Peyer's patch (tissue), 4 donors: ENCODE measurements around the gene NCOA7. TPM values are rescaled to one million over a fixed set of nuclear protein-coding genes. Genes with fewer than 3 reads are reported as not detected.
A peak's percentile ranks its signal among the peaks of the same experiment; 100 is the strongest.

ENCODE experiments used
- DNase-seq, 3 donors: peaks; one replicate each; pipeline ENCODE4 v3.0.0-alpha.2; 2017 to 2019
- H3K27ac ChIP-seq, 4 donors: fragments of 200-600 bp; sonication (generic); one replicate each; pipeline ENCODE4 v1.5.1; 2016 to 2019
- H3K27me3 ChIP-seq, 2 donors: fragments of 200-600 bp; sonication (generic); one replicate each; pipeline ENCODE4 v1.5.1; 2019
- H3K36me3 ChIP-seq, 3 donors: fragments of 200-600 bp; sonication (generic); one replicate each; pipeline ENCODE4 v1.5.1; 2016 to 2019
- H3K4me1 ChIP-seq, 4 donors: fragments of 200-600 bp; sonication (generic); one replicate each; pipeline ENCODE4 v1.5.1; 2016 to 2019
- H3K4me3 ChIP-seq, 4 donors: fragments of 200-600 bp; sonication (generic); 1 replicate in 3 of 4; 2 replicates in 1 of 4; pipeline ENCODE4 v1.5.1; 2016 to 2019; ENCODE audit warnings: mild to moderate bottlenecking in 1 of 4
- H3K9me3 ChIP-seq, 4 donors: fragments of 200-600 bp; sonication (generic); one replicate each; pipeline ENCODE4 v1.5.1; 2016 to 2019; ENCODE audit warnings: mild to moderate bottlenecking in 1 of 4
- CTCF ChIP-seq, 6 experiments: fragments of 450-650 bp in 4 of 6; fragments of 200-600 bp in 2 of 6; sonication (generic) in 1 of 6; IDR thresholded peaks; one replicate each; pipeline ENCODE4 v1.5.1; 2017 to 2019; ENCODE audit warnings: antibody characterized with exemption in 6 of 6, mild to moderate bottlenecking in 3 of 6, moderate library complexity in 1 of 6
- POLR2A ChIP-seq, 2 donors: fragments of 450-650 bp; IDR thresholded peaks; one replicate each; pipeline ENCODE4 v1.5.1; 2017; ENCODE audit warnings: antibody characterized with exemption in 2 of 2, mild to moderate bottlenecking in 2 of 2, moderate library complexity in 2 of 2
- total RNA-seq, 4 donors: library from RNA; depleted of rRNA; stranded (reverse); fragments of >200 nt; gene quantifications; one replicate each; pipeline ENCODE4 v1.1.0, GENCODE V29; 2016

Gene NCOA7
- total RNA-seq, 4 donors from 2014 or later, result 15.4 to 80.9 (median 27.7) TPM

- H3K27me3 ChIP-seq, result no peaks in the 10 kb centered on the region
- no peak for DNase-seq
- no peaks in the 10 kb centered on the region for H3K36me3 ChIP-seq
- no peaks in the 10 kb centered on the region for H3K9me3 ChIP-seq
- TF ChIP-seq CTCF (IDR thresholded peaks at IDR 0.05), result peak in 1 of 6 experiments; percentile 13
- no peak for TF ChIP-seq POLR2A (IDR thresholded peaks at IDR 0.05)
- no peak overlapping the region for H3K27ac ChIP-seq
- H3K4me3 ChIP-seq, result no peak overlapping the region
- H3K4me1 ChIP-seq, result no peaks in the 10 kb centered on the region
Observed at GRCh38 chr6:125759184-125759902, 31.4 kb upstream of the NCOA7 start.

DNA sequence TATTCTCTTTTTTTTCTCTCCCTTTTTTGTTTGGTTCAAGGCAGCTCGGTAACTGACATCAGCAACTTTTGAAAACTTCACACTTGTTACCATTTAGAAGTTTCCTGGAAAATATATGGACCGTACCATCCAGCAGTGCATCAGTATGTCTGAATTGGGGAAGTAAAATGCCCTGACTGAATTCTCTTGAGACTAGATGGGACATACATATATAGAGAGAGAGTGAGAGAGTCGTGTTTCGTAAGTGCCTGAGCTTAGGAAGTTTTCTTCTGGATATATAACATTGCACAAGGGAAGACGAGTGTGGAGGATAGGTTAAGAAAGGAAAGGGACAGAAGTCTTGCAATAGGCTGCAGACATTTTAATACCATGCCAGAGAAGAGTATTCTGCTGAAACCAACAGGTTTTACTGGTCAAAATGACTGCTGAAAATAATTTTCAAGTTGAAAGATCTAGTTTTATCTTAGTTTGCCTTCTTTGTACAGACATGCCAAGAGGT lies 30.8 kb upstream of the NCOA7 start:
- H3K36me3 ChIP-seq, result no peaks in the 10 kb centered on the region
- H3K27me3 ChIP-seq, result no peaks in the 10 kb centered on the region
- H3K27ac ChIP-seq, result no peak overlapping the region
- no peak for DNase-seq
- no peak overlapping the region for H3K4me3 ChIP-seq
- TF ChIP-seq CTCF (IDR thresholded peaks at IDR 0.05) (no peak), POLR2A (IDR thresholded peaks at IDR 0.05) (no peak)
- H3K9me3 ChIP-seq, result no peaks in the 10 kb centered on the region
- no peaks in the 10 kb centered on the region for H3K4me1 ChIP-seq

DNA sequence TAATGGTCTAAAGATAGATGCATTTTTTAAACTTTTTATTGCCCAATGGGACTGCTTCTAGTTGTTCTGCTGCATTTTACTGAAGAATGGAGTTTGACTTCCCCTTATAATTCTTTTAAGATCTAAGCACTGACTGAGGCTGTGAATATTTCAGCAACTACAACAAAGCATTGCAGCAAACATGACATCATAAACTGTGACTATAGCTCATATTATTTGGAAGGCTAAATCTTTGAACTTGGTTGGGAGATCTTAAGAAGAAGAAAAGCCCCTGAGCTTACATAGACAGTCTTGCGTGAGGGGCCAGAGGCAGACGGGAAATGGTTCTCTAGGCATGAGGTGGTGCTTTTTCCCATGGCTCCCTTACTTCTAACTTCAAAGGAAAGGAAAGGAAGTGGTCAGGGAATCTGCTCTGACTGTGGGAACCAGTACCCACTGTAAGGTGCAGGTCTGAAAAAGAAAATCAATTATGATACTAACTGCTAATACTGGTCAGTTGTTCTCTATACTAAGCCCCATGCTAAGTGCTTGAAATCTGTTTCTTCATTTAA lies 26.6 kb upstream of the NCOA7 start:
- DNase-seq, result no peak
- no peaks in the 10 kb centered on the region for H3K9me3 ChIP-seq
- H3K4me1 ChIP-seq, result no peaks in the 10 kb centered on the region
- TF ChIP-seq CTCF (IDR thresholded peaks at IDR 0.05) (no peak), POLR2A (IDR thresholded peaks at IDR 0.05) (no peak)
- H3K36me3 ChIP-seq, result no peaks in the 10 kb centered on the region
- no peaks in the 10 kb centered on the region for H3K27me3 ChIP-seq
- H3K4me3 ChIP-seq, result no peak overlapping the region
- H3K27ac ChIP-seq, result no peak overlapping the region

- H3K4me1 ChIP-seq, result no peaks in the 10 kb centered on the region
- no peaks in the 10 kb centered on the region for H3K27me3 ChIP-seq
- no peaks in the 10 kb centered on the region for H3K36me3 ChIP-seq
- no peak overlapping the region for H3K27ac ChIP-seq
- TF ChIP-seq CTCF (IDR thresholded peaks at IDR 0.05) (no peak), POLR2A (IDR thresholded peaks at IDR 0.05) (no peak)
- DNase-seq, result no peak
- H3K4me3 ChIP-seq, result no peak overlapping the region
- H3K9me3 ChIP-seq, result no peaks in the 10 kb centered on the region
Observed at GRCh38 chr6:125765944-125766343, 24.8 kb upstream of the NCOA7 start.

- no peaks in the 10 kb centered on the region for H3K9me3 ChIP-seq
- H3K4me3 ChIP-seq, result no peak overlapping the region
- H3K27me3 ChIP-seq, result no peaks in the 10 kb centered on the region
- no peaks in the 10 kb centered on the region for H3K4me1 ChIP-seq
- TF ChIP-seq CTCF (IDR thresholded peaks at IDR 0.05), result no peak
- TF ChIP-seq POLR2A (IDR thresholded peaks at IDR 0.05), result no peak
- no peaks in the 10 kb centered on the region for H3K36me3 ChIP-seq
- H3K27ac ChIP-seq, result no peak overlapping the region
- no peak for DNase-seq
Observed at GRCh38 chr6:125766641-125767040, 24.1 kb upstream of the NCOA7 start.
